ENCODE results near the gene TCF3. TPM values are rescaled to one million over a fixed set of nuclear protein-coding genes. Genes with fewer than 3 reads are reported as not detected.

TCF3 gene
- total and polyA plus RNA-seq, 2 of the 8 experiments (the other 6 are each of a cell fraction or from before 2014, with no cell fraction given) = 241 to 348 TPM

- Histone ChIP-seq H2BK12ac (ENCODE audit: low read depth, low read length) (no peak overlapping the region), H3K79me1 (ENCODE audit: low read depth, low read length) (0 out of 2 replicates have a peak, but pooled peaks cover 2% of the 10 kb centered on the region), H4K20me1 (replicated peaks in 1 of 2; ENCODE audit: control insufficient read depth in 1 of 2, insufficient read depth in 2 of 2, low read length in 2 of 2) (peaks cover 0 to 18% of the 10 kb centered on the region in 2 experiments), H3K4me2 (ENCODE audit: insufficient read depth in 1 of 2, low read depth in 2 of 2, low read length in 2 of 2) (no peak overlapping the region), H3K27me3 (replicated peaks in 1 of 4; ENCODE audit: control insufficient read depth in 3 of 4, extremely low read depth in 1 of 4, insufficient read depth in 3 of 4, low read length in 3 of 4) (peaks cover 0 to 2% (median 0%) of the 10 kb centered on the region in 4 experiments; a peak in 2 of 7 replicates), H2BK120ac (replicated peaks; ENCODE audit: low read depth, low read length) (no peak overlapping the region), H2BK5ac (ENCODE audit: low read depth, low read length) (no peak overlapping the region), H4K5ac (ENCODE audit: insufficient read length, low read depth, low read length) (no peak overlapping the region), H3K4ac (replicated peaks; ENCODE audit: insufficient read length, low read depth, low read length) (no peak overlapping the region), H3K18ac (ENCODE audit: extremely low read depth, low read length) (no peak overlapping the region), H3K4me1 (replicated peaks in 1 of 4; ENCODE audit: control insufficient read depth in 3 of 4, insufficient read depth in 4 of 4, low read length in 3 of 4) (no peaks in the 10 kb centered on the region), H4K8ac (ENCODE audit: extremely low read depth, insufficient read depth, low read length) (peak overlapping the region; percentile 25; the same call in 1 of the 2 replicates), H3K56ac (replicated peaks; ENCODE audit: insufficient read length, low read depth, low read length) (no peak overlapping the region), H2BK15ac (ENCODE audit: low read length) (no peak overlapping the region), H4K91ac (replicated peaks; ENCODE audit: insufficient read length, low read length) (no peak overlapping the region), H3K14ac (ENCODE audit: insufficient read length) (no peak overlapping the region), H3K36me3 (ENCODE audit: control insufficient read depth in 2 of 4, insufficient read depth in 4 of 4, low read length in 3 of 4) (peaks cover 7 to 41% (median 28%) of the 10 kb centered on the region in 4 experiments; a peak in 6 of 8 replicates), H3K27ac (ENCODE audit: low read depth, low read length) (no peak overlapping the region), H2AK5ac (ENCODE audit: low read depth, low read length) (no peak overlapping the region), H3K79me2 (ENCODE audit: control insufficient read depth in 1 of 2, insufficient read depth in 2 of 2, low read length in 2 of 2) (no peaks in the 10 kb centered on the region), H3K4me3 (ENCODE audit: extremely low read depth in 1 of 4, insufficient read depth in 2 of 4, low read depth in 3 of 4, low read length in 4 of 4) (no peak overlapping the region), H3K23me2 (ENCODE audit: low read depth, low read length) (no peaks in the 10 kb centered on the region), H2AFZ (ENCODE audit: low read length) (no peak overlapping the region), H3K23ac (ENCODE audit: insufficient read length) (no peak overlapping the region), H2BK20ac (ENCODE audit: low read length) (no peak overlapping the region), H3K9me3 (ENCODE audit: insufficient read depth in 2 of 2, low read depth in 1 of 2, low read length in 1 of 2) (no peaks in the 10 kb centered on the region), H3K9ac (replicated peaks in 1 of 4; ENCODE audit: extremely low read depth in 1 of 4, low read depth in 3 of 4, low read length in 3 of 4) (no peak overlapping the region)
- ChIA-PET POLR2A (ENCODE audit: partially characterized antibody) (interaction anchor here (0.8 to 8.8 kb wide), 7 partner anchors 9 to 31 kb away, joined by 3 to 148 read pairs (median 4); partner anchors contain the start of genes MBD3 and MEX3D), CTCF (ENCODE audit: partially characterized antibody) (interaction anchor here (0.5 to 4.5 kb wide), 3 partner anchors 13 to 32 kb away, joined by 3 to 25 read pairs (median 6); no protein-coding TSS in a partner anchor)
- WGBS, 2 experiments (ENCODE audit: extremely low coverage in 1 of 2, insufficient coverage in 1 of 2, insufficient read length in 1 of 2, insufficient replicate concordance in 2 of 2, low coverage in 1 of 2, low lambda C conversion rate in 2 of 2, missing lambda C conversion rate in 1 of 2) = 91% methylated on average over 25 of the region's 30 CpGs; no CpG with 5 or more reads in 1 of the 2 experiments
- no peak for DNase-seq (ENCODE audit: low read depth in 1 of 2, low spot score in 2 of 2)
- no peak for FAIRE-seq
- TF ChIP-seq FOSL1 (IDR thresholded peaks at IDR 0.05; ENCODE audit: insufficient read depth, low read depth, low read length) = no peak
Measured at GRCh38 chr19:1576242-1577089, 75.9 kb downstream of the TCF3 start.

Measured in H1 (cell line).